GM12801 (cell line): ENCODE results near the gene GPR3.

Source experiments
- CTCF ChIP-seq: IDR thresholded peaks from one replicate; pipeline ENCODE4 v1.5.1; 2011; ENCODE audit warnings: control low read depth; ENCODE audit not compliant: insufficient read length; ENCODE audit errors: extremely low read depth

The GPR3 gene

GRCh38 chr1:27400963-27401341 lies 8.5 kb downstream of the GPR3 start:
- no peak for TF ChIP-seq CTCF

- no peak for TF ChIP-seq CTCF
Measured at GRCh38 chr1:27402349-27402754, 9.9 kb downstream of the GPR3 start.

GRCh38 chr1:27403065-27403726 lies 10.8 kb downstream of the GPR3 start:
- TF ChIP-seq CTCF = no peak

- TF ChIP-seq CTCF = no peak
Measured at GRCh38 chr1:27403931-27404330, 11.5 kb downstream of the GPR3 start.

GRCh38 chr1:27405074-27405473 lies 12.7 kb downstream of the GPR3 start:
- TF ChIP-seq CTCF = no peak

- no peak for TF ChIP-seq CTCF
Measured at GRCh38 chr1:27406362-27406680, 13.9 kb downstream of the GPR3 start.

- no peak for TF ChIP-seq CTCF
Measured at GRCh38 chr1:27408151-27408550, 15.7 kb downstream of the GPR3 start.
